Psoas muscle (tissue), 8 donors: Measurements from ENCODE around the gene LAP3. TPM values are rescaled to one million over a fixed set of nuclear protein-coding genes. Genes with fewer than 3 reads are reported as not detected.
A peak's percentile ranks its signal among the peaks of the same experiment; 100 is the strongest.

ENCODE experiments used
- ATAC-seq, 4 donors: fragments of 200-7000 bp; cut with Tn5 transposase; one replicate each; pipeline ENCODE4 v1.9.1; 2020; ENCODE audit warnings: moderate library complexity in 3 of 4, mild to moderate bottlenecking in 2 of 4
- DNase-seq, 2 donors: peaks; one replicate each; pipeline ENCODE4 v3.0.0-alpha.2; 2020
- H3K27ac ChIP-seq: fragments of 200-600 bp; one replicate; pipeline ENCODE4 v1.8.0; 2022
- H3K27me3 ChIP-seq, 3 donors: fragments of 200-600 bp in 1 of 3; one replicate each; pipeline versions ENCODE4 v1.6.1 to v1.8.0; 2013 to 2022; ENCODE audit warnings: low read length in 2 of 3, mild to moderate bottlenecking in 2 of 3, moderate library complexity in 1 of 3; ENCODE audit not compliant: insufficient read depth in 3 of 3
- H3K36me3 ChIP-seq, 2 donors: fragments of 200-600 bp in 1 of 2; one replicate each; pipeline versions ENCODE4 v1.6.1 to v1.8.0; 2013 to 2022; ENCODE audit warnings: low read depth in 1 of 2, mild to moderate bottlenecking in 1 of 2, moderate library complexity in 1 of 2; ENCODE audit not compliant: insufficient read depth in 1 of 2
- H3K4me1 ChIP-seq: fragments of 200-600 bp; one replicate; pipeline ENCODE4 v1.8.0; 2022
- H3K4me3 ChIP-seq: fragments of 200-600 bp; one replicate; pipeline ENCODE4 v1.8.0; 2022; ENCODE audit warnings: mild to moderate bottlenecking
- H3K9me3 ChIP-seq: fragments of 200-600 bp; one replicate; pipeline ENCODE4 v1.8.0; 2022
- CTCF ChIP-seq: fragments of 200-600 bp; IDR thresholded peaks from one replicate; pipeline ENCODE4 v1.8.0; 2022; ENCODE audit warnings: antibody characterized with exemption
- WGBS, 3 donors: extraction: QIAGEN DNeasy Blood & Tissue Kit; methylation state at CpG; one replicate each; pipeline versions ENCODE4 v1.1.6 to v1.1.7; 2013; 5-methylcytosine and 5-hydroxymethylcytosine counted together
- intact Hi-C, 2 donors: fragments of 100-400 bp; cut with DNase I; formaldehyde crosslinking; loops; one replicate each; pipeline versions ENCODE4 v1.11.0 to v1.14.2; 2022
- polyA plus RNA-seq, 3 donors: library from polyadenylated mRNA; stranded (reverse); fragments of 200-250 nt; gene quantifications; one replicate each; pipeline ENCODE4 v1.2.3, GENCODE V29; 2013
- total RNA-seq, 4 donors: library from RNA; stranded (reverse); fragmentation: NEBNext Ultra II Directional in 2 of 4; extraction: Animal tissue kit (Norgen Biotek cat#: 25700) in 2 of 4; gene quantifications; one replicate each; pipeline versions ENCODE4 v1.2.1 to v1.2.4, GENCODE V29; 2021 to 2023
- donor health status: healthy with polysubstance abuse.
- donor health status: DM: no; HTN: no; CAD: no; lungs with moderate emphysema.
- donor health status: Bipolar disorder and iron deficiency.
- donor health status: healthy.
- donor health status: DM: yes; HTN: yes; CAD: no.
- donor health status: DM: no; HTN: no; CAD: no.
- donor health status: DM: no; HTN: no; CAD: no.
- donor health status: DM: yes; HTN: yes; CAD: no.

LAP3 gene
- total and polyA plus RNA-seq, 7 donors, result 44.6 to 82.4 (median 61.4) TPM

- TF ChIP-seq CTCF, result no peak
- H3K27ac ChIP-seq, result no peak overlapping the region
- DNase-seq (peak in 1 of 2 donors; percentile 49), ATAC-seq (no peak)
- 53 to 78% (median 76%) methylated on average over 7 of the region's 7 CpGs for WGBS, 3 donors
- intact Hi-C loops, result loop anchor here (5.0 to 10.0 kb wide), 3 partner anchors 64 to 168 kb away; partner anchors contain the start of gene LAP3 (in 1 of the 2)
- no peak overlapping the region for H3K4me3 ChIP-seq
- no peaks in the 10 kb centered on the region for H3K4me1 ChIP-seq
- H3K9me3 ChIP-seq, result no peaks in the 10 kb centered on the region
- H3K27me3 ChIP-seq, result no peaks in the 10 kb centered on the region
- peaks cover 4 to 31% of the 10 kb centered on the region in 2 donors for H3K36me3 ChIP-seq
Observed at GRCh38 chr4:17639136-17639535, 62.1 kb downstream of the LAP3 start.

GRCh38 chr4:17642398-17642783, 65.4 kb downstream of the LAP3 start:
- Histone ChIP-seq H3K9me3 (no peaks in the 10 kb centered on the region), H3K4me3 (no peak overlapping the region), H3K27ac (no peak overlapping the region), H3K27me3 (no peaks in the 10 kb centered on the region), H3K4me1 (no peaks in the 10 kb centered on the region), H3K36me3 (peaks cover 0 to 6% of the 10 kb centered on the region in 2 donors)
- DNase-seq, result no peak
- peak in 1 of 4 donors; percentile 8 for ATAC-seq
- TF ChIP-seq CTCF, result no peak
- intact Hi-C loops, result no loop called here
- 76 to 87% (median 76%) methylated on average over 1 of the region's 1 CpG for WGBS, 3 donors

- Histone ChIP-seq H3K9me3 (no peaks in the 10 kb centered on the region), H3K27ac (no peak overlapping the region), H3K4me1 (no peaks in the 10 kb centered on the region), H3K36me3 (no peaks in the 10 kb centered on the region), H3K27me3 (no peaks in the 10 kb centered on the region), H3K4me3 (no peak overlapping the region)
- TF ChIP-seq CTCF, result no peak
- 77 to 86% (median 79%) methylated on average over 3 of the region's 3 CpGs for WGBS, 3 donors
- no peak for DNase-seq
- intact Hi-C loops, result no loop called here
- ATAC-seq, result no peak
Observed at GRCh38 chr4:17646693-17647092, 69.7 kb downstream of the LAP3 start.

- ATAC-seq, result no peak
- TF ChIP-seq CTCF, result no peak
- Histone ChIP-seq H3K4me1 (no peaks in the 10 kb centered on the region), H3K36me3 (no peaks in the 10 kb centered on the region), H3K4me3 (no peak overlapping the region), H3K9me3 (no peaks in the 10 kb centered on the region), H3K27me3 (no peaks in the 10 kb centered on the region), H3K27ac (no peak overlapping the region)
- 84 to 88% (median 85%) methylated on average over 9 of the region's 9 CpGs for WGBS, 3 donors
- DNase-seq, result no peak
- intact Hi-C loops, result no loop called here
Observed at GRCh38 chr4:17647176-17647806, 70.3 kb downstream of the LAP3 start.

- intact Hi-C loops, result no loop called here
- Histone ChIP-seq H3K27me3 (no peaks in the 10 kb centered on the region), H3K27ac (no peak overlapping the region), H3K36me3 (no peaks in the 10 kb centered on the region), H3K9me3 (no peaks in the 10 kb centered on the region), H3K4me1 (no peaks in the 10 kb centered on the region), H3K4me3 (no peak overlapping the region)
- 78 to 85% (median 78%) methylated on average over 5 of the region's 5 CpGs for WGBS, 3 donors
- no peak for TF ChIP-seq CTCF
- peak in 1 of 4 donors; percentile 49 for ATAC-seq
- DNase-seq, result no peak
Observed at GRCh38 chr4:17647927-17648326, 70.9 kb downstream of the LAP3 start.
